Muscle layer of duodenum (tissue), 2 donors: ENCODE measurements around the gene MAST4.

Experiments
- H3K27ac ChIP-seq: one replicate; pipeline ENCODE4 v1.7.0; 2013; ENCODE audit warnings: mild to moderate bottlenecking, low read length
- H3K27me3 ChIP-seq: one replicate; pipeline ENCODE4 v1.7.0; 2013; ENCODE audit warnings: low read depth, mild to moderate bottlenecking, control low read depth, low read length
- H3K36me3 ChIP-seq, 2 donors: one replicate each; pipeline ENCODE4 v1.7.0; 2013; ENCODE audit warnings: low read length in 2 of 2, control low read depth in 1 of 2, mild to moderate bottlenecking in 1 of 2; ENCODE audit not compliant: insufficient read depth in 2 of 2, control insufficient read depth in 1 of 2
- H3K4me1 ChIP-seq, 2 donors: one replicate each; pipeline ENCODE4 v1.7.0; 2013; ENCODE audit warnings: low read length in 2 of 2, mild to moderate bottlenecking in 2 of 2, control low read depth in 1 of 2, moderate library complexity in 1 of 2; ENCODE audit not compliant: insufficient read depth in 2 of 2, control insufficient read depth in 1 of 2
- H3K4me3 ChIP-seq, 2 donors: one replicate each; pipeline ENCODE4 v1.7.0; 2013; ENCODE audit warnings: low read length in 2 of 2, low read depth in 1 of 2, mild to moderate bottlenecking in 1 of 2
- H3K9me3 ChIP-seq, 2 donors: one replicate each; pipeline ENCODE4 v1.7.0; 2013; ENCODE audit warnings: low read length in 2 of 2, control low read depth in 1 of 2, mild to moderate bottlenecking in 1 of 2; ENCODE audit not compliant: control insufficient read depth in 1 of 2
- donor health status: healthy.

The MAST4 gene

DNA sequence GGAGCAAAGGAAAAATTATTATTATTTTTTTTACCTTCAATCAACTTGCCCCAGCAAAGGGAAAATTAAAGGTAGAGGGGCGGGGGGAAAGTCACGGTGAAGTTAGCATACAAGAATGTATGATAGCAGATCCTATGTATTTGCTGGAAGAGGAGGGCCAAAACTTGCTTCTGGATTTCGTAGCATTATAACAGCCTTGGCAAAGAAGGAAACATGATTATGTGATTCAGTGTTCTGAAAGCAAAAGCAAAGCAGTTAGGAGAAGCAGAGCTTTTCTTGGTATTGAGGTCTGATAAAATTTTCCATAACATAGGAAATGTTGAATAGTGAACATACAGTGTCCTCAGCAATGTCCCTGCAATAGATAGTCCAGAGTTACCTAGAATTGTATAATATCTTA, 32.4 kb downstream of the MAST4 start:
- Histone ChIP-seq H3K4me3 (no peak overlapping the region), H3K27ac (no peak overlapping the region), H3K27me3 (no peaks in the 10 kb centered on the region), H3K9me3 (no peaks in the 10 kb centered on the region), H3K4me1 (peaks cover 0 to 3% of the 10 kb centered on the region in 2 donors), H3K36me3 (no peaks in the 10 kb centered on the region)

GRCh38 chr5:66629446-66629845, 33.3 kb downstream of the MAST4 start:
- H3K4me1 ChIP-seq, result peaks cover 0 to 3% of the 10 kb centered on the region in 2 donors

DNA sequence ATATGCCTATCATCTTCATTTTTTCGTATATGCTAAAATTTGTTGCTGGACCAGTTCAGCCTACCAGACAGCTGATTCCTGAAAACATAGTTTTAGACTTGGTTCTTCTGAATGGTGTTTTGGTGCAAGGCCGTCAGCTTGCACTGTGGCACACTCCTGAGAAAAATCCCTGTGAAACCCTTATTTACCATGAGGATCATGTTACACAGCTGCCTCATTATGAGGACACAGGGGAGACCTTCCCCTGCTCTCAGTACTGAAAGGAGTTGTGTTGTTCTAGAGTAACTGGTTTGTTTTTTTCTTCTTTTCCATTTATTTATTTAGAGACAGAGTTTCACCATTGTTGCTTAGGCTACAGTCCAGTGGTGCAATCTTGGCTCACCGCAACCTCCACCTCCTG, 37.6 kb downstream of the MAST4 start:
- Histone ChIP-seq H3K4me1 (peaks cover 0 to 3% of the 10 kb centered on the region in 2 donors), H3K27ac (no peak overlapping the region), H3K27me3 (no peaks in the 10 kb centered on the region)

More at GRCh38 chr5:66629446-66629845, 33.3 kb downstream of the MAST4 start:
- no peak overlapping the region for H3K4me3 ChIP-seq
- no peaks in the 10 kb centered on the region for H3K36me3 ChIP-seq
- no peaks in the 10 kb centered on the region for H3K9me3 ChIP-seq
- no peak overlapping the region for H3K27ac ChIP-seq
- no peaks in the 10 kb centered on the region for H3K27me3 ChIP-seq

GRCh38 chr5:66634601-66635000, 38.4 kb downstream of the MAST4 start:
- Histone ChIP-seq H3K9me3 (no peaks in the 10 kb centered on the region), H3K27ac (no peak overlapping the region), H3K4me1 (no peaks in the 10 kb centered on the region), H3K4me3 (no peak overlapping the region), H3K36me3 (no peaks in the 10 kb centered on the region), H3K27me3 (no peaks in the 10 kb centered on the region)

More for the DNA sequence above, 37.6 kb downstream of the MAST4 start:
- Histone ChIP-seq H3K9me3 (no peaks in the 10 kb centered on the region), H3K4me3 (no peak overlapping the region), H3K36me3 (no peaks in the 10 kb centered on the region)

GRCh38 chr5:66637994-66638393, 41.8 kb downstream of the MAST4 start:
- Histone ChIP-seq H3K36me3 (no peaks in the 10 kb centered on the region), H3K27me3 (no peaks in the 10 kb centered on the region), H3K4me3 (no peak overlapping the region), H3K27ac (no peak overlapping the region), H3K9me3 (no peaks in the 10 kb centered on the region), H3K4me1 (no peaks in the 10 kb centered on the region)

DNA sequence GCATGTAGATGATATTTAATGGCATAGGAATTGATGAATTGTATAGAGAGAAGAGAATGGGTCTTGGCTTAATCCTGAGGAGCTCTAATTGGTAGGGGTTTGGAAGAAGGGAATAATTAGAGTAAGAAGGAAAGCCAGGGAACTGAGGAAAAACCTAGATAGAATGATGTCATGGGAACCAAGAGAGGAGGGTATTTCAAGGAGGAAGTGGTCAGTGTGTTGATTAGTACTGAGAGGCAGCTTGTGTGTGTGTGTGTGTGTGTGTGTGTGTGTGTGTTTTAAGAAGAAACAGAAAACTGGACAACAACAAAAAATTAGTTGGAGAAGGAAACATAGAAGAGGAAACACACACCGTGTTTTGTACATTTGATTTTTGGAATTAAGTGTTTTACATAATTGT, 42.8 kb downstream of the MAST4 start:
- Histone ChIP-seq H3K9me3 (no peaks in the 10 kb centered on the region), H3K27ac (no peak overlapping the region), H3K27me3 (no peaks in the 10 kb centered on the region), H3K4me3 (no peak overlapping the region), H3K4me1 (no peaks in the 10 kb centered on the region), H3K36me3 (no peaks in the 10 kb centered on the region)

DNA sequence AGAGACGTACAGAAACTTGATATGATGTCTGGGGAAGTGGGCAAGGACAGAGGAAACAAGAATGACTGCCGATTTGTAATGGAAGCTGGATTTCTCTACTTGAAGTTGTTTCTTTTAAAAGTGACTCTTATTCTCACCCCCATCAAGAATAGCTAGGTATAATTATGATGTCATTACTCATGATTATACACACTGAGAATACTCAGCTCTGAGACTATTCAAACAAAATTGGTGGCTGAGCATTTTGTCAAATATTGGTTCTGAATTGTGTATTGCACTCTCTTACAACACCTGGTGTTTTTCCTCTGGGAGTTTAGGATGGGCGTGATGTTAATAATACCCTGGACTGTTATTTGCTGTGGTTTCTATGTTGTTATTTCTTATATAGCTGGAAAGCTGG, 46.3 kb downstream of the MAST4 start:
- H3K36me3 ChIP-seq, result no peaks in the 10 kb centered on the region
- H3K9me3 ChIP-seq, result no peaks in the 10 kb centered on the region
- H3K4me1 ChIP-seq, result no peaks in the 10 kb centered on the region
- H3K4me3 ChIP-seq, result no peak overlapping the region
- no peaks in the 10 kb centered on the region for H3K27me3 ChIP-seq
- no peak overlapping the region for H3K27ac ChIP-seq

DNA sequence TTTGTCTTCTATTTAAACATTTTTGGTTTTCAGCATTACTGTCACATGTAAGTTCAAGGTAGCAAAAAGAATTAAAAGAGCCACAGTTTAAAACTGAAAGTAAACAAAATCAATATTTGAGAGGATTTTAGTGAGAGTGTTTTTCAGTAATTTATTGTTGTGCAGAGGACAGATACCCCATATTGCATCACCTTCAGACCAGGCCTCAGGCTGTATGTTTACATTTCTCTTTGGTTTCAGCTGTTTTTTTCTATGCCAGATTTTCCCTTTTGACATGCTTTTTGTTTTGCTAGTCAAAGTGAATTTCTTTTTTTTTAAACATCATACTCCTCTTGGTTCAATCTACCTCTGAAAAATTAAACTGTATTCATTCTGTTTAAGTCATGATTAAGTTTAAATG, 47.2 kb downstream of the MAST4 start:
- no peaks in the 10 kb centered on the region for H3K36me3 ChIP-seq
- H3K27ac ChIP-seq, result no peak overlapping the region
- H3K27me3 ChIP-seq, result no peaks in the 10 kb centered on the region
- no peaks in the 10 kb centered on the region for H3K9me3 ChIP-seq
- H3K4me3 ChIP-seq, result no peak overlapping the region
- no peaks in the 10 kb centered on the region for H3K4me1 ChIP-seq

- Histone ChIP-seq H3K27me3 (no peaks in the 10 kb centered on the region), H3K4me1 (no peaks in the 10 kb centered on the region), H3K4me3 (no peak overlapping the region), H3K27ac (no peak overlapping the region), H3K36me3 (no peaks in the 10 kb centered on the region), H3K9me3 (no peaks in the 10 kb centered on the region)
Measured at GRCh38 chr5:66644111-66644510, 47.9 kb downstream of the MAST4 start.

DNA sequence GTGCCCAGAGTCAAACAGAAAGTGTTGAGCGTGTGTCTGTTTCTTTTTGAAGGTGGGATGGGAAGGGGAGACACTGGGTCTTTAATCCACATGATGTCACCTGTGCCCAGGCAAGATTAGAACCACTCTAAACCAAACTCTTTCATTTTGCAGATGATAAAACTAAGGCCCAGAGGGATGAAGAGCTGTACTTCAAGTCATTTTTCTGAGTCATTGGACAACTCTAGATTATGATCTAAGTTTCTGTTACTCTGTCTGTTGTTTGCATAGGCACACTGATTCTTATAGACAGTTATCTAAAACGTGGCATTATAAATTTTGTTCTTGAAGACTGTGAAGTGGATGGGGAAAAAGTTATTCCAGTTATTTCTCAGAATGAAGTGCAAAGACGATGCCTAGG, 48.8 kb downstream of the MAST4 start:
- no peak overlapping the region for H3K4me3 ChIP-seq
- no peaks in the 10 kb centered on the region for H3K36me3 ChIP-seq
- H3K9me3 ChIP-seq, result no peaks in the 10 kb centered on the region
- H3K27ac ChIP-seq, result no peak overlapping the region
- H3K4me1 ChIP-seq, result no peaks in the 10 kb centered on the region
- H3K27me3 ChIP-seq, result no peaks in the 10 kb centered on the region

DNA sequence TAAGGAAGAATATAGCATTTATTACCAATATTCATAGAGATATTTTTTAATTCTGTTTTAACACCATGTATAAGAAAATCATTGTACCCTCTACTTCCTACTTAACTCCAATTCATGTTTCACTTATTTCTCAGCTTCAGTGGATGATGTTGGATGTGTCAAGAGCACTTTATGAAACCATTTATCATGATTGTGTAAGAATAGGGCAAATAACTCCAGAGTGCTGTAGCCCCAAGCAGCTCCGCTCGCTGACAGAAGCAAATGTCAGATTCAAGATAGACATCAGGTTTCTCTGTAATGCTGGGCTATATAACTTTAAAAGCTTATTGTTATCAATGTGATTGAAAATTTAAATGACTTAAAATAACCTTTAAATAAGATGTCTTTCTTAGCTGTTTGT, 50.4 kb downstream of the MAST4 start:
- H3K36me3 ChIP-seq, result no peaks in the 10 kb centered on the region
- H3K4me1 ChIP-seq, result no peaks in the 10 kb centered on the region
- H3K4me3 ChIP-seq, result no peak overlapping the region
- H3K9me3 ChIP-seq, result peaks cover 0 to 2% of the 10 kb centered on the region in 2 donors
- H3K27ac ChIP-seq, result no peak overlapping the region
- H3K27me3 ChIP-seq, result no peaks in the 10 kb centered on the region

GRCh38 chr5:66647146-66647856, 51.1 kb downstream of the MAST4 start:
- no peak overlapping the region for H3K27ac ChIP-seq
- H3K9me3 ChIP-seq, result peaks cover 0 to 4% of the 10 kb centered on the region in 2 donors
- no peaks in the 10 kb centered on the region for H3K27me3 ChIP-seq
- no peak overlapping the region for H3K4me3 ChIP-seq
- no peaks in the 10 kb centered on the region for H3K36me3 ChIP-seq
- H3K4me1 ChIP-seq, result no peaks in the 10 kb centered on the region
